IMR-90 (cell line): Measurements from ENCODE around the gene EPN3. TPM values are rescaled to one million over a fixed set of nuclear protein-coding genes. Genes with fewer than 3 reads are reported as not detected.

ENCODE experiments used
- ATAC-seq: fragments of 200-7000 bp; cut with Tn5 transposase; 2 replicates; pipeline ENCODE4 v1.9.1; 2020; ENCODE audit warnings: low read depth, mild to moderate bottlenecking, moderate library complexity
- BruUV-seq: library from RNA; stranded (reverse); fragments of 400-500 nt; replicated peaks from 2 replicates; lab custom pipeline; 2021; lab: Mats Ljungman, UMichigan
- CTCF ChIA-PET: fragments of 300-600 bp; formaldehyde crosslinking; extraction: SDS; loops from one replicate; lab custom pipeline; 2021; ENCODE audit warnings: antibody characterized with exemption; lab: Yijun Ruan, JAX
- POLR2A ChIA-PET: fragments of 300-600 bp; sonication (Branson Sonifier 250); formaldehyde crosslinking; loops from one replicate; lab custom pipeline; 2022; ENCODE audit warnings: antibody characterized with exemption; ENCODE audit not compliant: unreplicated experiment; lab: Charles Lee
- DNase-seq: peaks from one replicate; pipeline ENCODE4 v3.0.0; 2013
- H2AFZ ChIP-seq: replicated peaks from 2 replicates; pipeline ENCODE3; 2013; ENCODE audit warnings: low read length, mild to moderate bottlenecking; ENCODE audit not compliant: poor library complexity
- H2AK5ac ChIP-seq: 2 replicates; pipeline ENCODE4 v1.6.1; 2013; ENCODE audit warnings: low read depth, low read length, inconsistent platforms
- H2AK9ac ChIP-seq: replicated peaks from 2 replicates; pipeline ENCODE3; 2013; ENCODE audit warnings: mild to moderate bottlenecking, low read depth, low read length, moderate library complexity; ENCODE audit not compliant: poor library complexity
- H2BK120ac ChIP-seq: 2 replicates; pipeline ENCODE4 v1.6.1; 2013; ENCODE audit warnings: low read depth, low read length, inconsistent platforms
- H2BK15ac ChIP-seq: 3 replicates; pipeline ENCODE4 v1.6.1; 2013; ENCODE audit warnings: low read depth, low read length, inconsistent platforms
- H2BK20ac ChIP-seq: 2 replicates; pipeline ENCODE4 v1.6.1; 2013; ENCODE audit warnings: low read depth, mild to moderate bottlenecking, inconsistent platforms, low read length, moderate library complexity
- H2BK5ac ChIP-seq: 2 replicates; pipeline ENCODE4 v1.6.1; 2013; ENCODE audit warnings: mild to moderate bottlenecking, low read depth, low read length, inconsistent platforms; ENCODE audit not compliant: poor library complexity, severe bottlenecking
- H3K14ac ChIP-seq: replicated peaks from 2 replicates; pipeline ENCODE4 v1.6.1; 2013; ENCODE audit warnings: low read depth, low read length, inconsistent platforms
- H3K18ac ChIP-seq: 2 replicates; pipeline ENCODE4 v1.6.1; 2013; ENCODE audit warnings: low read depth, low read length, control low read depth
- H3K23ac ChIP-seq: 2 replicates; pipeline ENCODE4 v1.6.1; 2013; ENCODE audit warnings: low read depth, low read length, inconsistent platforms
- H3K27ac ChIP-seq: 2 replicates; pipeline ENCODE4 v1.5.1; 2013; ENCODE audit warnings: mild to moderate bottlenecking, control low read depth, low read length; ENCODE audit not compliant: insufficient read depth
- H3K27me3 ChIP-seq: 2 replicates; pipeline ENCODE4 v1.6.1; 2013; ENCODE audit warnings: low read length; ENCODE audit not compliant: control insufficient read depth, insufficient read depth
- H3K36me3 ChIP-seq: 2 replicates; pipeline ENCODE4 v1.6.1; 2013; ENCODE audit warnings: low read length, mixed read lengths; ENCODE audit not compliant: control insufficient read depth, insufficient read depth
- H3K4ac ChIP-seq: 2 replicates; pipeline ENCODE4 v1.6.1; 2013; ENCODE audit warnings: low read depth, low read length, inconsistent platforms
- H3K4me1 ChIP-seq: 2 replicates; pipeline ENCODE4 v1.6.1; 2013; ENCODE audit warnings: low read length, mixed read lengths; ENCODE audit not compliant: control insufficient read depth, insufficient read depth
- H3K4me2 ChIP-seq: 2 replicates; pipeline ENCODE4 v1.6.1; 2013; ENCODE audit warnings: low read depth, mild to moderate bottlenecking, control low read depth, low read length, moderate library complexity
- H3K4me3 ChIP-seq: 2 replicates; pipeline ENCODE4 v1.5.1; 2013; ENCODE audit warnings: low read depth, mild to moderate bottlenecking, control low read depth, low read length, moderate library complexity; ENCODE audit not compliant: insufficient read depth
- H3K56ac ChIP-seq: 2 replicates; pipeline ENCODE4 v1.6.1; 2013; ENCODE audit warnings: low read length, inconsistent platforms; ENCODE audit not compliant: insufficient read depth; ENCODE audit errors: extremely low read depth
- H3K79me1 ChIP-seq, 2 experiments: 2 replicates each; pipeline ENCODE4 v1.6.1; 2013; ENCODE audit warnings: low read length in 2 of 2, inconsistent platforms in 1 of 2, low read depth in 1 of 2
- H3K9ac ChIP-seq: 2 replicates; pipeline ENCODE4 v1.6.1; 2013; ENCODE audit warnings: low read depth, low read length, control low read depth
- H3K9me1 ChIP-seq: 2 replicates; pipeline ENCODE4 v1.6.1; 2013; ENCODE audit warnings: low read length, inconsistent platforms; ENCODE audit not compliant: insufficient read depth
- H3K9me3 ChIP-seq: 2 replicates; pipeline ENCODE4 v1.6.1; 2013; ENCODE audit warnings: low read length; ENCODE audit not compliant: control insufficient read depth, insufficient read depth
- H4K20me1 ChIP-seq: 2 replicates; pipeline ENCODE4 v1.6.1; 2013; ENCODE audit warnings: low read length, inconsistent platforms; ENCODE audit not compliant: insufficient read depth
- H4K5ac ChIP-seq: 2 replicates; pipeline ENCODE4 v1.6.1; 2013; ENCODE audit warnings: mild to moderate bottlenecking, low read depth, low read length, control low read depth
- H4K8ac ChIP-seq, 2 experiments: 2 replicates each; pipeline ENCODE4 v1.6.1; 2013; ENCODE audit warnings: low read depth in 2 of 2, low read length in 2 of 2, control low read depth in 1 of 2, inconsistent platforms in 1 of 2
- H4K91ac ChIP-seq: 2 replicates; pipeline ENCODE4 v1.6.1; 2013; ENCODE audit warnings: low read depth, low read length, inconsistent platforms; ENCODE audit not compliant: insufficient read depth
- BHLHE40 ChIP-seq: fragments of 150-350 bp; IDR thresholded peaks from 2 replicates; pipeline ENCODE4 v1.6.1; 2016; ENCODE audit warnings: mild to moderate bottlenecking, low read depth, low read length
- CEBPB ChIP-seq: IDR thresholded peaks from 2 replicates; pipeline ENCODE4 v1.6.1; 2012; ENCODE audit warnings: low read depth, low read length, improper control_type of control experiment
- CHD1 ChIP-seq: IDR thresholded peaks from 2 replicates; pipeline ENCODE4 v1.6.1; 2012; ENCODE audit warnings: low read depth, low read length, improper control_type of control experiment
- CTCF ChIP-seq: conservative IDR thresholded peaks from 2 replicates; pipeline ENCODE4 v1.5.1; 2012; ENCODE audit warnings: mild to moderate bottlenecking, low read depth, low read length, improper control_type of control experiment
- FOS ChIP-seq: fragments of 150-350 bp; IDR thresholded peaks from 2 replicates; pipeline ENCODE4 v1.6.1; 2016; ENCODE audit warnings: low read depth, low read length
- MAFK ChIP-seq: IDR thresholded peaks from 2 replicates; pipeline ENCODE4 v1.6.1; 2012; ENCODE audit warnings: low read depth, low read length, improper control_type of control experiment
- MAZ ChIP-seq: IDR thresholded peaks from 2 replicates; pipeline ENCODE4 v1.6.1; 2012; ENCODE audit warnings: low read depth, mild to moderate bottlenecking, low read length, improper control_type of control experiment, moderate library complexity, borderline replicate concordance
- MXI1 ChIP-seq: IDR thresholded peaks from 2 replicates; pipeline ENCODE4 v1.6.1; 2012; ENCODE audit warnings: low read depth, mild to moderate bottlenecking, low read length, moderate library complexity, borderline replicate concordance
- NFE2L2 ChIP-seq: fragments of 150-350 bp; IDR thresholded peaks from 2 replicates; pipeline ENCODE4 v1.6.1; 2016; ENCODE audit warnings: low read depth, mild to moderate bottlenecking, low read length
- POLR2A ChIP-seq: IDR thresholded peaks from 2 replicates; pipeline ENCODE4 v1.6.1; 2012; ENCODE audit warnings: mild to moderate bottlenecking, low read depth, low read length
- RAD21 ChIP-seq: IDR thresholded peaks from 2 replicates; pipeline ENCODE4 v1.6.1; 2012; ENCODE audit warnings: low read length, improper control_type of control experiment
- RCOR1 ChIP-seq: IDR thresholded peaks from 2 replicates; pipeline ENCODE4 v1.6.1; 2012; ENCODE audit warnings: mild to moderate bottlenecking, low read length, improper control_type of control experiment; ENCODE audit not compliant: insufficient replicate concordance
- RFX5 ChIP-seq: IDR thresholded peaks from 2 replicates; pipeline ENCODE4 v1.8.0; 2012; ENCODE audit warnings: low read depth, mild to moderate bottlenecking, low read length, moderate library complexity
- SMC3 ChIP-seq: fragments of 150-350 bp; IDR thresholded peaks from 2 replicates; pipeline ENCODE4 v1.6.1; 2016; ENCODE audit warnings: low read depth, mild to moderate bottlenecking, antibody characterized with exemption, low read length, moderate library complexity
- USF2 ChIP-seq: fragments of 150-350 bp; IDR thresholded peaks from 2 replicates; pipeline ENCODE4 v1.6.1; 2017; ENCODE audit warnings: mild to moderate bottlenecking, antibody characterized with exemption, low read length, low read depth
- WGBS, 2 experiments: methylation state at CpG; one replicate each; pipeline versions ENCODE4 v1.1.5 to v1.1.7; 2013; ENCODE audit warnings: missing lambda C conversion rate in 2 of 2; ENCODE audit not compliant: insufficient read length in 1 of 2; ENCODE audit errors: extremely low coverage in 2 of 2; 5-methylcytosine and 5-hydroxymethylcytosine counted together
- dilution Hi-C: fragments of 300-500 bp; cut with HindIII; formaldehyde crosslinking; loops from one replicate; pipeline ENCODE4 v1.14.3; 2018; ENCODE audit warnings: low sequenced_read_pairs; ENCODE audit not compliant: unreplicated experiment
- in situ Hi-C: fragments of 300-500 bp; cut with MboI; formaldehyde crosslinking; loops from 3 replicates; pipeline ENCODE4 v1.14.3; 2019; ENCODE audit warnings: low sequenced_read_pairs, inconsistent platforms, mixed read lengths
- intact Hi-C: fragments of 100-400 bp; cut with micrococcal nuclease; formaldehyde crosslinking; loops from 2 replicates; pipeline ENCODE4 v1.10.0; 2022
- polyA plus RNA-seq, 3 experiments: library from polyadenylated mRNA; depleted of rRNA; stranded (reverse); fragments of >200 nt; gene quantifications; 2 replicates each; pipeline ENCODE4 v1.2.3, GENCODE V29; 2012; ENCODE audit warnings: low replicate concordance in 1 of 3
- total RNA-seq: library from RNA; depleted of rRNA; stranded (reverse); fragments of >200 nt; gene quantifications from 2 replicates; pipeline ENCODE4 v1.2.3, GENCODE V29; 2012

The EPN3 gene
- total and polyA plus RNA-seq, 2 of the 4 experiments (the other 2 are of a cell fraction): 0.09 TPM; not detected in 1

- Histone ChIP-seq H3K4me2 (no peak overlapping the region), H3K9ac (no peak overlapping the region), H2BK5ac (no peak overlapping the region), H3K9me3 (no peaks in the 10 kb centered on the region), H4K8ac (peak overlapping the region; percentile 38 to 97; a peak in 2 of 4 replicates), H3K36me3 (no peaks in the 10 kb centered on the region), H2AK9ac (peak overlapping the region; percentile 86), H2BK120ac (no peak overlapping the region), H3K23ac (no peak overlapping the region), H2BK20ac (no peak overlapping the region), H2BK15ac (no peak overlapping the region), H4K5ac (no peak overlapping the region), H3K18ac (no peak overlapping the region), H3K14ac (no peak overlapping the region), H3K9me1 (peaks cover 4% of the 10 kb centered on the region), H3K4me1 (peaks cover 12% of the 10 kb centered on the region; the same call in 1 of the 2 replicates), H4K20me1 (no peaks in the 10 kb centered on the region), H3K56ac (no peak overlapping the region), H3K4me3 (no peak overlapping the region), H4K91ac (no peak overlapping the region), H3K27me3 (no peaks in the 10 kb centered on the region), H3K27ac (no peak overlapping the region), H2AFZ (peak overlapping the region; percentile 97), H3K4ac (peak overlapping the region; percentile 87; the same call in 1 of the 2 replicates), H2AK5ac (peak overlapping the region; percentile 43; the same call in 1 of the 2 replicates), H3K79me1 (peaks cover 0 to 7% of the 10 kb centered on the region in 2 experiments; a peak in 2 of 4 replicates)
- WGBS, 2 experiments: 90% methylated on average over 2 of the region's 11 CpGs; no CpG with 5 or more reads in 1 of the 2 experiments
- intact Hi-C loops: loop anchor here (10.0 kb wide), 1 partner anchor 414 kb away; no protein-coding TSS in a partner anchor
- DNase-seq (no peak), ATAC-seq (no peak)
- ChIA-PET POLR2A (no interaction called here), CTCF (no interaction called here)
- in situ Hi-C loops: loop anchor here (10.0 kb wide), 1 partner anchor 414 kb away; no protein-coding TSS in a partner anchor
- BruUV-seq: no TSS peak
- dilution Hi-C loops: no loop called here
- TF ChIP-seq CEBPB (no peak), USF2 (no peak), RFX5 (no peak), CHD1 (no peak), MAZ (no peak), POLR2A (no peak), MAFK (no peak), SMC3 (no peak), NFE2L2 (no peak), RAD21 (no peak), FOS (no peak), CTCF (no peak), MXI1 (no peak), BHLHE40 (no peak), RCOR1 (no peak)
Observed at GRCh38 chr17:50540560-50541401, 8.2 kb downstream of the EPN3 start.
